HL-60/S4 treated with retinoic acid at 250 ng/mL for 4 days and 3 days (cell line): ENCODE measurements around the gene PIGM.
"Not testable (repeated sequence)": the region's sequence is repeated elsewhere in the genome, so short reads cannot be mapped to it uniquely, and the experiment has no call there.

Experiments
- in situ Hi-C: fragments of 300-500 bp; cut with MboI; formaldehyde crosslinking; loops from 2 replicates; pipeline ENCODE4 v1.7.0; 2022; ENCODE audit warnings: low sequenced_read_pairs

The PIGM gene

DNA sequence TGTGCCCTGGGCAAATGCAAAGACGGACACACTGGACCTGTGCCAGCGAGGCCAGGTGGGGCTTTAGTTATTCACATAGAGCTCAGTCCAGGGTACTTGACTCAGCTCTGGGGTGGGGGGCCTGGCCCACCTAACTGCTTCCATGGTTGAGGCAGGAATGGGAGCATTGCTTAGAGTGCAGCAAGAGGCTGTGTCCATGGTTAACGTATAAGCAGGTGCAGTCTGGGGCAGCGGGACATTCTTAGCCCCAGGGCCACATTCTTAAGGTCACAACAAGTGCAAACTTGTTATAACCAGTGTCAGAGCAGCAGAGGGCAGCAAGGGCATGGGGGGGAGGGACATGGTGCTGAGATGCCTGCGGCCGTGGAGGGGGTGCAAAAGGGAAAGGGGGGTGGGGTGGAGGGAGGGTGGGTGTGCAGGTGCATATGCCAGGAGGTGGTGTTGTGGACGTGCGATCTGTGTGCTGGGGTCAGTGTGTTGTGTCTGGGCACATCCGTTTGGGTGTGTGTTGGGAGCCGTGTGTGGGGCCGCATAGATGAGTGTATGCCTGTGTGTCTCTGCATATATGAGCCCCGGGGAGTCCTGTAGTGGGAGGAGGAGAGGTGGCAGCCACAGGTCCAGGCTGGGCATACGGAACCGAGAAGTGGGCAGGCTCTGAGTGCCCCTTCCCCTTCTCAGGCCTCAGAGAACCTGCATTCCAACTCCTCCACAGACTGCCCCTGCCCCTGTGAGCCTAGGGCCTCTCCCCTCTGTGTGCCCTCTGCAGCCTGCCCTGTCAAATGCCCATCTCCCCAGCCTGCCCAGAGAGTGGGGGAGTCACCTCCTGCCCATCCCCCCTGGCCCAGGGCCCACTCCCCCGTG lies 29.8 kb upstream of the PIGM start:
- in situ Hi-C loops, result no loop called here

DNA sequence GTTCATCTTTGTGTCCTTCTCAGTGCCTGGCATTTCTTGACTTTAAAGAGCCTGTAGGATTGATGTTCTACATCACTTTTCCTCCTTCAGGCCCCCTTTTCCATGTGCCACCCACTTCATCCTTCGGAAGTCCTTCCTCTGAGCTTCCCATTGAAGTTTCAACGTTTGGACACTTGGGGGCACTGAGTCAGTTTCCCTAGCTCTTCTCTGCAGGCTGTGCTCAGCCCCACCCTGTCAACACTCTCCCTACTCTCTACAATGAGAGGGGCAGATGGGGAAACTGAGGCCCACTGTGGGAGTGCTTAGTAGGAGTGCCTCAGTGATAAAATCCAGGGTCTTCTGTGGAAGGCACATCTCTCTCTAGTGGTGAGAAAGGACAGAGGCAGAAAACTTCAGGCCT lies 26.3 kb upstream of the PIGM start:
- in situ Hi-C loops, result no loop called here

DNA sequence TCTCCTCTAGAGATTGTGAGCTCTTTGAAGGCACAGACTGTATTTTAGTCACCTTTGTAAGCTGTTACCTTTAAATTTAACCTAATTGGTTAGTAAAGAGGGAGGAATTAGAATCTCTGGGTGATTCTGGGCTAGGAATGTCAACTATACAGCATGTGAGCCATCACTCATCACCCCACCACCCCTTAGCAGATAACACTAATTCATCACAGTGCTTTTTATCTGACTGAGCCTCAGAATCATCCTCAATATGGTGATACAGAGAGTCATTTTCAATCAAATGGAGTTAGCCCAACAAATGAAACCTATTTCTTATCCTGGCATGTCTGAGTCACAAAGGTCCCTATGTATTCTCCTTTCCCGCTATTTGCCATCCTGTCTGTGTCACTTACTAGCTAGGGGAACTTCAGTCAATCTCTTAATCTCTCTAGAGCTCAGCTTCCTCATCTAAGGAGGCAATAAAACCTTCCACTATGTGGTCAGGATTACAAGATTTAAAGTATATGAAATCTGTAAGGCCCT lies 24.9 kb upstream of the PIGM start:
- in situ Hi-C loops, result no loop called here

DNA sequence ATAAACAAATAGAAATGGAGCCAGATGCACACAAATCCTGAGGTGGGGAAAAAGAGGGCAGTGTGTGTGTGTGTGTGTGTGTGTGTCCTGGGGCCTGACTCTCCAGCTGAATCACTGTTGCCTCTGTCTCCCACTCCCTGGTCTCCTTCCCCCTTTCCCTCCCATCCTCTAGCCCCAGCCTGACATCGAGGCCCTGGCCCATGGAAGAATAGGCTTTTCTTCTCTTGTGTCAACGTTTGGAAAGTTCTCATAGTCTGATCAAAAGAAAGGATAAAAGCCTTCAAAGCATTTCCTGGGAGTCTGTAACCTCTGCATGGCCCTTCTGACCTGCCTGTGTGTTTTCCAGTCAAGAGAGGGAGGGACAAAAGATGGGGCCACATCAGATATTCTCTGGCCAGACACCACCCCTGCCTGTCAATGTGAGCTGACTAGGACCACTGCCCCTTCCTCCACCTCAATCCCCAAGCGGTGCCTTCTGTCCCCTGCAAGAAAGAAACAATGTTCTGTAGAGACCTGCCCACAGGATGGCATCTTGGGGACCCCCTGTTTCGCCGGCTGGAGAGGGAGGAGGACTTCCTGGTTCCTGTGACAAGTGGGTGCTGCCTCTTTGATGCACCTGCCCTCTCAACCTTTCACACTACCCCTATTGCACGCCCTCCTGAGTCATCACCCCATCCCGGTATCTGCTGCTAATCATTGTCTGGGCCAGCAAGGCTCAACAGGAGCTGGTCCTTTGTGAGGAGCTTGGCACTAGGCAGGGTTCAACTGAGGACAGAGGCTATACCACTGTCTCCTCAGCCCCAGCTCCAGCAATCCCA lies 22.0 kb upstream of the PIGM start:
- in situ Hi-C loops, result no loop called here

DNA sequence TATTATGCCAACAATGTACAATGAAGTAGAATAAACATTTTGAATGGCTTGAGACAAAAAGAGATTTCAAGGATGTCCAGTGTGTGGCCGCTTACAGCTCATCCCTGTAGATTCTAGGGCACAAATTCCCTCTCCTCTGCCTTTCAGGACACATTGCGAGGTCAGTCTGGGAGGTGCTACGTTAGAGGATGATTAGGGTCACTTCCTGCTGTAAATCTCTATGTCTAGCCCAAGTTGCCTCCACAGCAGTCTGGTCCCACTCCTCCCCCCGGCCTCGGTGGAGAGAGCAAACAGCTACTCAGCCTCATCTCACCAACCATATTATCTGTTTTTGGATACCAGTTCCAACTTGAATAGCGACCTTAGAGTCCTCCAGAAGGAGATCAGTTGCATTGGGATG lies 21.1 kb upstream of the PIGM start:
- in situ Hi-C loops, result no loop called here

DNA sequence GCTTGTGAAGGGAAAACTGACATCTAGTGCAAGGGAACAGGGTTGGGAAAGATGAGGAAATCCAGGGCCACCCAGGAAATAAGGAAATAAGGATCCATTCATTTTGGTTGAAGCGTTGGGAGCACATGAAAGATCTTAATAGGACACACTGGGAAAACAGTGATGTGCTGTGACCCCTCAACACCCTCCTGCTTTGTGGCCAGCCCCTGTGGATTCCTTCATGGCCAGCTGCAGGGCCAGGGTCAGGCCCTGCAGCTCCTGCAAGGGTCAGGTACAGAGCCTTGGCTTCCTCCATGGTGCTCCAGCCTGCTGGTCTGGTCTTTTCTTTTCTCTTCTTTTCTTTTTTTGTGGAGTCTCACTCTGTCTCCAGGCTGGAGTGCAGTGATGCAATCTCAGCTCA lies 18.8 kb upstream of the PIGM start:
- in situ Hi-C loops, result no loop called here

DNA sequence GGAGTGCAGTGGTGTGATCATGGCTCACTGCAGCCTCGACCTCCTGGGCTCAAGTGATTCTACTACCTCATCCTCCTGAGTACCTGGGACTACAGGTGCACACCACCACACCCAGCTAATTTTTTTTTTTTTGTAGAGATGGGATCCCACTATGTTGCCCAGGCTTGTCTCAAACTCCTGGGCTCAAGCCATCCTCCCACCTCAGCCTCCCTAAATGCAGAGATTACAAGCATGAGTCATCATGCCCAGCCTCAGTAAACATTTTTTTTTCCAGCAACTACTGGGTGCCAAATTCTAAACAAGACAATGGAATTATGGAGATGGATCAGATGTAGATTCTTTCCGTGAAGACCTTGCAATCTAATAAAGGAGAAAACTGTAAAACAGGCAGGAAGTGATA lies 18.4 kb upstream of the PIGM start:
- in situ Hi-C loops, result not testable (repeated sequence)

GRCh38 chr1:160049101-160049500 lies 17.3 kb upstream of the PIGM start:
- in situ Hi-C loops, result no loop called here

GRCh38 chr1:160048335-160048734 lies 16.5 kb upstream of the PIGM start:
- in situ Hi-C loops, result no loop called here

GRCh38 chr1:160047111-160047991 lies 15.6 kb upstream of the PIGM start:
- in situ Hi-C loops, result no loop called here

DNA sequence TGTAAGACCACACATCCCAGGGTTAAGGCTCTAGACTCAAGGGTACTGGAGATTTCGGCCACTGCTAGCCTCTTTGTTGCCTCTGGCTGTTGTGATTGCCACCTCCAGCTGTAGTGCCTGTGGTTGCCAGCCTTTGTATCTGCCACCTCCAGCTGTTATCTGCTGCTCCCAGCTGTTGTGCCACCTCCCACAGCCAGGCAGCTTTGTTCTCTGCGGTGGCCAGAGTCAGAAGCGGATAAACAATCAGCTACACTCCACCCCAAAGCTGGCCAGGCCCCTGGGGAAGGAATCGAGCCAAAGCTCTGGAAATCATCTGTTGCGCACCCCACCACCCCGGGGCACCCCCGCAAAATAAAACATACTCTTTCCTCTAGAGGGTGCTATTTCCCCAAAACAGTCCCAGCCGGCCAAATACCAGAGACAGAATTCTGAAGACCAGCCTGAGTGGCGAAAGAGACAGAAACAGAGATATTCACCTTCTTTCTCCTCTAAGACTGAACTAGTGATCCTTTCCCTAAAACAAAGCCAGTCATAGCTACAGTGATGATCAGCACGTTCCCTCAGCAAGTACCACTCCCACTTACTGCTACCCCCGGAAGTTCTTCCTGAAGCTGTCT lies 14.8 kb upstream of the PIGM start:
- in situ Hi-C loops, result no loop called here

- in situ Hi-C loops, result no loop called here
Measured at GRCh38 chr1:160045653-160046052, 13.9 kb upstream of the PIGM start.

GRCh38 chr1:160043543-160043942 lies 11.8 kb upstream of the PIGM start:
- in situ Hi-C loops, result no loop called here

GRCh38 chr1:160040476-160040875 lies 8.7 kb upstream of the PIGM start:
- in situ Hi-C loops, result no loop called here

DNA sequence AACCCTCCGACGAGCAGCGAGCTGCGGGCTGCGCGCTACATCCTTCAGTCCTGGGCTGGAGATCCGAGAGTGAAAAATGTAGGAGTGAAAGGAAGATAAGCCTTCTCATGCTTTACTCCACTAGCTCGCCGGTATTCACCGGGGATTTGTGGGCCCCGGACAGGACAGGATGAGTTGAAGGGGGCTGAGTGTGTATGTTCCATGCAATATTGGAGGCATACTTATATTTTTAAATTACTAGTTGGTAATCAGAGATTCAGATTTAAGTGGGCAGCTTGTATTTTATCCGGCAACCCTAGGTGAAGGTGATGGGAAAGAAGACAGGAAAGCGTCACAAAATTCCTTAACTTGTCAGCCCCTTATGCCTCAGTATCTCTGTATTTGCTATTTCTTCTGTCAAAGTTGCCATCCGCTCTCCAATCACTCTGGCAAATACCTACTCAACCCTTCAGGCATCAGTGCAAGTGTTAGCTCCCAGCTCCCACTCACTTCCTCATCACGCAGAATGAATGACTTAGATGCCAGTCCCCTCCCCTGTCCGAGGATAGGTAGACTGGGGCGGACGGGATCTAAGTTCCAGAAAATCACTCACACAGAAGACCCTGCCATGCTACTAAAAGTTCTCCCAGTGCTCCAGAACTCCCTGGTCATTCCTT lies 503 bp upstream of the PIGM start:
- in situ Hi-C loops, result no loop called here

- in situ Hi-C loops, result no loop called here
Measured at GRCh38 chr1:160030657-160031364, 979 bp downstream of the PIGM start.

DNA sequence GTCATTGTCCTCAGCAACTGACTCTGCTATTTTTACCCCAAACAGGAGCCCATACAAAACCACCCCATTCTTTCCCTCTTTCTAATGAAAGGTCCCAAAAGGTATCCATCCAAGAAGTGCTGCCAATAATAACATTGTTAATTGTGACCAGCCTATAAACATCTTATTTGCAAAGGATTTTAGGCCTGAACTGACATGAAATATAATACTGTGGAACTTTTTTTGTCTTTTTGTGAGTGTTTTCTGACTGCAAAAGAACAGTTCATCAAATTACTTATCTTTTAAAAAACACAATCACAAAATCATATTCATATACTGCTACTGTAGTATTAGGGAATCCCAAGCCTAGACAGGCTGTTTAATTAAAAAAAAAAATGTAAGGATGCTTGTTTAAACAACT lies 3.4 kb downstream of the PIGM start:
- in situ Hi-C loops, result no loop called here

- in situ Hi-C loops, result no loop called here
Measured at GRCh38 chr1:160025314-160025713, 6.5 kb downstream of the PIGM start.

GRCh38 chr1:160024195-160024905 lies 7.4 kb downstream of the PIGM start:
- in situ Hi-C loops, result no loop called here
